ENCODE results near the gene LAMC2.

The LAMC2 gene

GRCh38 chr1:183179033-183179432 is 7.0 kb upstream of the LAMC2 start:
- no peak for DNase-seq (ENCODE audit: low read depth, low spot score)
- in situ Hi-C loops (cut with HindIII; ENCODE audit: low sequenced_read_pairs), result no loop called here
- no peak overlapping the region for H3K4me3 ChIP-seq (ENCODE audit: low read depth, low read length)
- no peak for TF ChIP-seq CTCF (IDR thresholded peaks at IDR 0.05; ENCODE audit: low read depth, low read length)

- no peak overlapping the region for H3K4me3 ChIP-seq (ENCODE audit: low read depth, low read length)
- DNase-seq (ENCODE audit: low read depth, low spot score), result peak; percentile 93
- TF ChIP-seq CTCF (IDR thresholded peaks at IDR 0.05; ENCODE audit: low read depth, low read length), result no peak
- in situ Hi-C loops (cut with HindIII; ENCODE audit: low sequenced_read_pairs), result no loop called here
These were observed 5.8 kb upstream of the LAMC2 start for GRCh38 chr1:183180218-183180617.

- no peak overlapping the region for H3K4me3 ChIP-seq (ENCODE audit: low read depth, low read length)
- in situ Hi-C loops (cut with HindIII; ENCODE audit: low sequenced_read_pairs), result no loop called here
- TF ChIP-seq CTCF (IDR thresholded peaks at IDR 0.05; ENCODE audit: low read depth, low read length), result no peak
- DNase-seq (ENCODE audit: low read depth, low spot score), result peak; percentile 82
These were observed 5.4 kb upstream of the LAMC2 start for GRCh38 chr1:183180634-183181056.

GRCh38 chr1:183186841-183187240 is 777 bp downstream of the LAMC2 start:
- no peak for TF ChIP-seq CTCF (IDR thresholded peaks at IDR 0.05; ENCODE audit: low read depth, low read length)
- DNase-seq (ENCODE audit: low read depth, low spot score), result no peak
- no peak overlapping the region for H3K4me3 ChIP-seq (ENCODE audit: low read depth, low read length)
- in situ Hi-C loops (cut with HindIII; ENCODE audit: low sequenced_read_pairs), result no loop called here

- TF ChIP-seq CTCF (IDR thresholded peaks at IDR 0.05; ENCODE audit: low read depth, low read length), result no peak
- H3K4me3 ChIP-seq (ENCODE audit: low read depth, low read length), result no peak overlapping the region
- in situ Hi-C loops (cut with HindIII; ENCODE audit: low sequenced_read_pairs), result no loop called here
- no peak for DNase-seq (ENCODE audit: low read depth, low spot score)
These were observed 2.2 kb downstream of the LAMC2 start for GRCh38 chr1:183188240-183188639.

- H3K4me3 ChIP-seq (ENCODE audit: low read depth, low read length), result no peak overlapping the region
- no peak for TF ChIP-seq CTCF (IDR thresholded peaks at IDR 0.05; ENCODE audit: low read depth, low read length)
- in situ Hi-C loops (cut with HindIII; ENCODE audit: low sequenced_read_pairs), result no loop called here
- peak; percentile 81 for DNase-seq (ENCODE audit: low read depth, low spot score)
These were observed 5.8 kb downstream of the LAMC2 start for GRCh38 chr1:183191833-183192232.

GRCh38 chr1:183193963-183194525 is 8.0 kb downstream of the LAMC2 start:
- TF ChIP-seq CTCF (IDR thresholded peaks at IDR 0.05; ENCODE audit: low read depth, low read length), result no peak
- no peak overlapping the region for H3K4me3 ChIP-seq (ENCODE audit: low read depth, low read length)
- in situ Hi-C loops (cut with HindIII; ENCODE audit: low sequenced_read_pairs), result no loop called here
- DNase-seq (ENCODE audit: low read depth, low spot score), result no peak

All from astrocyte of the spinal cord (primary cell).